Kidney (tissue), 22 donors: Measurements from ENCODE around the gene BCL3. TPM values are rescaled to one million over a fixed set of nuclear protein-coding genes. Genes with fewer than 3 reads are reported as not detected.

Experiments used
- DNase-seq, 5 donors: peaks; one replicate each; pipeline ENCODE4 v3.0.0-alpha.2; 2013 to 2020
- FAIRE-seq: peaks from 2 replicates; lab custom pipeline; 2012; peaks lifted over from hg19 to GRCh38; lab: Jason Lieb, UNC
- H3K27ac ChIP-seq, 2 donors: one replicate each; pipeline ENCODE4 v1.7.0; 2013; ENCODE audit warnings: low read depth in 2 of 2, low read length in 2 of 2, inconsistent platforms in 1 of 2
- H3K27me3 ChIP-seq: one replicate; pipeline ENCODE4 v1.7.1; 2013; ENCODE audit warnings: low read length, inconsistent platforms; ENCODE audit not compliant: control insufficient read depth, insufficient read depth
- H3K36me3 ChIP-seq, 3 donors: one replicate each; pipeline versions ENCODE4 v1.7.0 to v1.7.1; 2013; ENCODE audit warnings: low read length in 3 of 3, control low read depth in 1 of 3, inconsistent platforms in 1 of 3; ENCODE audit not compliant: insufficient read depth in 3 of 3, control insufficient read depth in 2 of 3
- H3K4me1 ChIP-seq, 3 donors: one replicate each; pipeline versions ENCODE4 v1.7.0 to v1.7.1; 2013; ENCODE audit warnings: low read length in 3 of 3, inconsistent platforms in 1 of 3, low read depth in 1 of 3; ENCODE audit not compliant: control insufficient read depth in 2 of 3, insufficient read depth in 2 of 3
- H3K4me3 ChIP-seq, 3 donors: one replicate each; pipeline versions ENCODE4 v1.7.0 to v1.8.1; 2013; ENCODE audit warnings: low read length in 3 of 3, control low read depth in 1 of 3, inconsistent platforms in 1 of 3
- H3K9ac ChIP-seq, 3 donors: one replicate each; pipeline versions ENCODE4 v1.7.0 to v1.7.1; 2013; ENCODE audit warnings: low read length in 3 of 3, control low read depth in 1 of 3, inconsistent platforms in 1 of 3
- H3K9me3 ChIP-seq, 3 donors: one replicate each; pipeline versions ENCODE4 v1.7.0 to v1.7.1; 2013; ENCODE audit warnings: low read length in 3 of 3, control low read depth in 1 of 3, inconsistent platforms in 1 of 3; ENCODE audit not compliant: control insufficient read depth in 2 of 3, insufficient read depth in 1 of 3
- intact Hi-C: fragments of 100-400 bp; cut with DNase I; formaldehyde crosslinking; loops from one replicate; pipeline ENCODE4 v1.11.1; 2022
- long read RNA-seq, 10 donors: library from polyadenylated mRNA in 1 of 10; unstranded in 1 of 10; transcript quantifications; one replicate each; pipeline ENCODE4 v2.0.0 and lab custom pipeline, GENCODE V29; 2021 to 2026
- polyA plus RNA-seq: library from polyadenylated mRNA; stranded (reverse); fragments of 350-450 nt; fragmentation: Illumina TruSeq; extraction: RNeasy Lipid Tissue Mini Kit (QIAGEN cat#74804); gene quantifications from one replicate; pipeline ENCODE4 v1.2.3, GENCODE V29; 2014; ENCODE audit warnings: low read depth, low replicate concordance; ENCODE audit not compliant: insufficient read depth
- total RNA-seq: library from RNA; stranded (reverse); fragmentation: NEBNext Ultra II Directional; extraction: Animal tissue kit (Norgen Biotek cat#: 25700); gene quantifications from one replicate; pipeline ENCODE4 v1.2.1, GENCODE V29; 2021
- TF ChIP-seq, protein P1 (sequence below): IDR thresholded peaks from 3 replicates; pipeline ENCODE4 v1.5.1; 2012; ENCODE audit warnings: mild to moderate bottlenecking, moderate library complexity, borderline replicate concordance; ENCODE audit not compliant: insufficient read depth; ENCODE audit errors: extremely low read depth
- donor health status: control.
- donor health status: control.
- donor health status: control.
- donor health status: control.
- donor health status: control.
- donor health status: DM: yes; HTN: yes; CAD: no.
- donor health status: Normal renal cell carcinoma (clear cell type).

BCL3 gene, protein sequence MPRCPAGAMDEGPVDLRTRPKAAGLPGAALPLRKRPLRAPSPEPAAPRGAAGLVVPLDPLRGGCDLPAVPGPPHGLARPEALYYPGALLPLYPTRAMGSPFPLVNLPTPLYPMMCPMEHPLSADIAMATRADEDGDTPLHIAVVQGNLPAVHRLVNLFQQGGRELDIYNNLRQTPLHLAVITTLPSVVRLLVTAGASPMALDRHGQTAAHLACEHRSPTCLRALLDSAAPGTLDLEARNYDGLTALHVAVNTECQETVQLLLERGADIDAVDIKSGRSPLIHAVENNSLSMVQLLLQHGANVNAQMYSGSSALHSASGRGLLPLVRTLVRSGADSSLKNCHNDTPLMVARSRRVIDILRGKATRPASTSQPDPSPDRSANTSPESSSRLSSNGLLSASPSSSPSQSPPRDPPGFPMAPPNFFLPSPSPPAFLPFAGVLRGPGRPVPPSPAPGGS
- 86.8 TPM for total RNA-seq
- polyA plus RNA-seq, result 23.2 TPM
- long read RNA-seq, donor 1, partial matches to known transcripts, result 0 of 3 reads
- long read RNA-seq, donor 1, other reads (novel, unspliced or antisense), result 0 of 3 reads
- long read RNA-seq, donor 2, partial matches to known transcripts, result 0 of 3 reads
- long read RNA-seq, donor 2, other reads (novel, unspliced or antisense), result 0 of 3 reads
- long read RNA-seq, donor 3, partial matches to known transcripts, result 0 of 4 reads
- long read RNA-seq, donor 3, other reads (novel, unspliced or antisense), result 0 of 4 reads
- long read RNA-seq, donor 4, partial matches to known transcripts, result 0 of 2 reads
- long read RNA-seq, donor 4, other reads (novel, unspliced or antisense), result 0 of 2 reads
- long read RNA-seq, donor 5, result 0 reads
- long read RNA-seq, donor 6, result 0 reads
- long read RNA-seq, donor 7, transcript BCL3-201 (9 exons, 2,038 nt), result major isoform, 16 of 46 reads
- long read RNA-seq, donor 7, transcript BCL3-206 (2 exons, 445 nt), result minor isoform, 5 of 46 reads
- long read RNA-seq, donor 7, partial matches to known transcripts, result 13 of 46 reads
- long read RNA-seq, donor 7, other reads (novel, unspliced or antisense), result 12 of 46 reads
- long read RNA-seq, donor 8, result 0 reads
- long read RNA-seq, donor 9, partial matches to known transcripts, result 0 of 4 reads
- long read RNA-seq, donor 9, other reads (novel, unspliced or antisense), result 0 of 4 reads
- long read RNA-seq, donor 10, partial matches to known transcripts, result 0 of 5 reads
- long read RNA-seq, donor 10, other reads (novel, unspliced or antisense), result 0 of 5 reads

DNA sequence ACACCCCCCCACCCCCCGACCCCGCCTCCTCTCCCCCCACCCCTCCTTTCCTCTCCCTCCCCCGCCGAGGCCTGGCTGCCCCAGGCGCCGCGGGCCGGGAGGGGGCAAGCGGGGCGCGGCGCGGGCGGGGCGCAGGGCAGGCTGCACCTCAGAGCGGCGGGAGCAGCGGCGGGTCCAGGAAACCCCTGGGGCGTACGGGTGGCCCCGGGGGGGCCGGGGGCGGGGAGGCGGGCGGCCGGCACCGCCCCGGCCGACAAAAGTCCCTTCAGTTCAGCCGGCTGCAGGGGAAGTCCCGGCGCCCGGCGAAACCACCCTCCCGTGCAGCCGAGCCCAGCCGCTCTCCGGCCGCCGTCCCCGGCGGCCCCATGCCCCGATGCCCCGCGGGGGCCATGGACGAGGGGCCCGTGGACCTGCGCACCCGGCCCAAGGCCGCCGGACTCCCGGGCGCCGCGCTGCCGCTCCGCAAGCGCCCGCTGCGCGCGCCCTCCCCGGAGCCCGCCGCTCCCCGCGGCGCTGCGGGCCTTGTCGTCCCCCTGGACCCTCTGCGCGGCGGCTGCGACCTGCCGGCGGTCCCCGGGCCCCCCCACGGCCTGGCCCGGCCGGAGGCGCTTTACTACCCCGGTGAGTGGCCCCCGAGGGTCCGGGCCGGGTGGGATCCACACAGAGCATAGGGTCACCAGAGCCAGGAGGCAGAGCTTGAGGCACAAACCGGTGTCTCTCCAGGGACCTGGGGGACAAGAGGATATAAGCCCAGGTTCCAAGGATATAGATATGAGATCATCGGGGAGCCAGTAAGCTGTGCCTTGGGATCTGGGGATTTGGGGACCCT, at the start of gene BCL3:
TSS of gene BCL3 (plus strand) at position 283 of the 829 bp plus-strand sequence. CDS start at position 366, 83 bp downstream.
- no peaks in the 10 kb centered on the region for H3K27me3 ChIP-seq
- no peaks in the 10 kb centered on the region for H3K9me3 ChIP-seq
- peaks cover 0 to 9% (median 6%) of the 10 kb centered on the region in 3 donors for H3K36me3 ChIP-seq
- DNase-seq (peak in 4 of 5 donors; percentile 35 to 96 (median 66)), FAIRE-seq (no peak)
- H3K4me1 ChIP-seq, result peaks cover 0 to 36% (median 22%) of the 10 kb centered on the region in 3 donors
- H3K4me3 ChIP-seq, result peak within 1 kb of the TSS; percentile 70 to 88 (median 75)
- H3K27ac ChIP-seq, result peak within 1 kb of the TSS; percentile 95 to 96
- peak within 1 kb of the TSS; percentile 53 to 87 (median 84) for H3K9ac ChIP-seq
- TF ChIP-seq, protein P1, sequence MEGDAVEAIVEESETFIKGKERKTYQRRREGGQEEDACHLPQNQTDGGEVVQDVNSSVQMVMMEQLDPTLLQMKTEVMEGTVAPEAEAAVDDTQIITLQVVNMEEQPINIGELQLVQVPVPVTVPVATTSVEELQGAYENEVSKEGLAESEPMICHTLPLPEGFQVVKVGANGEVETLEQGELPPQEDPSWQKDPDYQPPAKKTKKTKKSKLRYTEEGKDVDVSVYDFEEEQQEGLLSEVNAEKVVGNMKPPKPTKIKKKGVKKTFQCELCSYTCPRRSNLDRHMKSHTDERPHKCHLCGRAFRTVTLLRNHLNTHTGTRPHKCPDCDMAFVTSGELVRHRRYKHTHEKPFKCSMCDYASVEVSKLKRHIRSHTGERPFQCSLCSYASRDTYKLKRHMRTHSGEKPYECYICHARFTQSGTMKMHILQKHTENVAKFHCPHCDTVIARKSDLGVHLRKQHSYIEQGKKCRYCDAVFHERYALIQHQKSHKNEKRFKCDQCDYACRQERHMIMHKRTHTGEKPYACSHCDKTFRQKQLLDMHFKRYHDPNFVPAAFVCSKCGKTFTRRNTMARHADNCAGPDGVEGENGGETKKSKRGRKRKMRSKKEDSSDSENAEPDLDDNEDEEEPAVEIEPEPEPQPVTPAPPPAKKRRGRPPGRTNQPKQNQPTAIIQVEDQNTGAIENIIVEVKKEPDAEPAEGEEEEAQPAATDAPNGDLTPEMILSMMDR, result no peak
- intact Hi-C loops, result no loop called here

DNA sequence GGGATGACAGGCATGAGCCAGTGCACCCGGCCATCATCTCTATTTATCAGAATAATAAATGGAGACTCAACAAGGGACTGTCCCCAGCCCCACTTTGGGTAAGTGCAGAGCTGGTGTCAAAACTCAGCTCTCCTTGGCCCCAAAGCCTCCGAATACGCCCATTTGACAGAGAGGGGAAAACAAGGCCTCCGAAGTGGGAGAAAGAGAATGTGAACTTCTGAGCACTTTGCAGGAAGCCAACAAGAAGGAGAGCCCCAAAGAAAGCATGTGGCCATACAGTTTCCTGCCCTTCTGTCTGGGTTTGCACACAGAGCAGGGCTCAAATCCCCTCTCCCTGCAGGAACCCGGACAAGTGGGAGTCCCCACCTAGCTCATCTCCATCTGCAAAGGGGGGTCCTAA, 48.0 kb upstream of the BCL3 start:
- no peaks in the 10 kb centered on the region for H3K36me3 ChIP-seq
- no peak overlapping the region for H3K4me3 ChIP-seq
- no peak overlapping the region for H3K27ac ChIP-seq
- intact Hi-C loops, result no loop called here
- FAIRE-seq (no peak), DNase-seq (no peak)
- TF ChIP-seq, protein P1, result no peak
- no peaks in the 10 kb centered on the region for H3K9me3 ChIP-seq
- H3K27me3 ChIP-seq, result no peaks in the 10 kb centered on the region
- H3K9ac ChIP-seq, result no peak overlapping the region
- no peaks in the 10 kb centered on the region for H3K4me1 ChIP-seq

DNA sequence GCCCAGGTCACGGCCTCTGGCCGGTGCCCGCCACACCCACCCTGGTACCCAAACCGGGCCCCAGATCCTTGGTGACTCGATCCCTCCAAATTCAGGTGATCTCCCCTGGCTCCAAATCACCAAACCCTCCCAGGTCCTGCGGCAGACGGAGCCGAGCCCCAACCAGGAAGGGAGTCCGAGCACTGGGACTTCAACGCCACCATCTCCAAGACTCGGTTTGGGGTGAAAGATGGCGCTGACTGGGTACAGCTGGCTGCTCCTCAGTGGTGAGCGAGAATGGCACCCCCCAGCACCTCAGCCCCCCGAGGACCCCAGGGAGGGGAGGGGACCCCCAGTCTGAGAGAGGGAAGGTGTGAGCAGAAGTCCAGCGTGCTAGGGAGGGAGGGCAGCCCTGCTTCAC, 47.3 kb upstream of the BCL3 start:
- no peak for DNase-seq
- no peak for FAIRE-seq
- Histone ChIP-seq H3K9me3 (no peaks in the 10 kb centered on the region), H3K9ac (no peak overlapping the region), H3K36me3 (no peaks in the 10 kb centered on the region), H3K27ac (no peak overlapping the region), H3K4me3 (no peak overlapping the region), H3K27me3 (no peaks in the 10 kb centered on the region), H3K4me1 (no peaks in the 10 kb centered on the region)
- TF ChIP-seq, protein P1, result no peak
- intact Hi-C loops, result no loop called here
